ENCODE results near the gene GPR89A.
"Not testable (repeated sequence)": the region's sequence is repeated elsewhere in the genome, so short reads cannot be mapped to it uniquely, and the experiment has no call there.

The GPR89A gene

GRCh38 chr1:145688328-145688727 lies 80.5 kb downstream of the GPR89A start:
- no peak for DNase-seq

GRCh38 chr1:145688924-145689323 lies 81.1 kb downstream of the GPR89A start:
- no peak for DNase-seq

- DNase-seq = no peak
Observed at GRCh38 chr1:145689922-145690321, 82.1 kb downstream of the GPR89A start.

- peak; percentile 86 for DNase-seq
Observed at GRCh38 chr1:145690587-145691558, 83.1 kb downstream of the GPR89A start.

- DNase-seq = no peak
Observed at GRCh38 chr1:145692785-145693443, 85.1 kb downstream of the GPR89A start.

GRCh38 chr1:145695821-145696629 lies 88.2 kb downstream of the GPR89A start:
- DNase-seq = no peak

- DNase-seq = no peak
Observed at GRCh38 chr1:145696630-145696960, 88.8 kb downstream of the GPR89A start.

- no peak for DNase-seq
Observed at GRCh38 chr1:145701306-145701862, 93.6 kb downstream of the GPR89A start.

GRCh38 chr1:145702052-145702451 lies 94.3 kb downstream of the GPR89A start:
- DNase-seq = no peak

- DNase-seq = no peak
Observed at GRCh38 chr1:145702826-145703225, 95.0 kb downstream of the GPR89A start.

GRCh38 chr1:145705622-145706021 lies 97.8 kb downstream of the GPR89A start:
- DNase-seq = no peak

- DNase-seq = peak; percentile 63
Observed at GRCh38 chr1:145706086-145706664, 98.4 kb downstream of the GPR89A start.

- DNase-seq = no peak
Observed at GRCh38 chr1:145707183-145707867, 99.5 kb downstream of the GPR89A start, which contains the start of gene PDZK1. TSS of gene PDZK1 (minus strand) at chr1:145707368. CDS start at chr1:145688021, 19,347 bp downstream.

- no peak for DNase-seq
Observed at GRCh38 chr1:145708063-145708462, 100.3 kb downstream of the GPR89A start.

- no peak for DNase-seq
Observed at GRCh38 chr1:145710291-145711027, 102.7 kb downstream of the GPR89A start.

- no peak for DNase-seq
Observed at GRCh38 chr1:145711213-145711651, 103.4 kb downstream of the GPR89A start.

- DNase-seq = no peak
Observed at GRCh38 chr1:145714524-145715111, 106.8 kb downstream of the GPR89A start.

GRCh38 chr1:145716641-145717345 lies 109.0 kb downstream of the GPR89A start:
- DNase-seq = no peak

GRCh38 chr1:145717833-145718232 lies 110.0 kb downstream of the GPR89A start:
- no peak for DNase-seq

- DNase-seq = not testable (repeated sequence)
Observed at GRCh38 chr1:145718465-145718864, 110.7 kb downstream of the GPR89A start.

Data from fibroblast of skin of scalp (primary cell).